OCI-LY3 (cell line): ENCODE results near the gene PCDHGA7.
"Not testable (repeated sequence)": the region's sequence is repeated elsewhere in the genome, so short reads cannot be mapped to it uniquely, and the experiment has no call there.

Source experiments
- H2AFZ ChIP-seq: fragments of 200-600, 300-600 bp; shearing (Covaris generic); 2 replicates; pipeline ENCODE4 v1.6.0; 2014; ENCODE audit warnings: antibody characterized with exemption, low read depth, low read length
- H3K27ac ChIP-seq: fragments of 200-600, 300-600 bp; sonication (generic); 2 replicates; pipeline ENCODE4 v1.5.1; 2014; ENCODE audit warnings: mild to moderate bottlenecking, low read length, moderate library complexity, mixed read lengths
- H3K27me3 ChIP-seq: fragments of 200-600, 300-600 bp; sonication (generic); 2 replicates; pipeline ENCODE4 v1.6.1; 2014; ENCODE audit warnings: low read depth, low read length, mixed read lengths
- H3K36me3 ChIP-seq: fragments of 200-600, 300-600 bp; sonication (generic); replicated peaks from 2 replicates; pipeline ENCODE3; 2014; ENCODE audit warnings: low read depth, low read length, mixed read lengths
- H3K4me1 ChIP-seq: fragments of 300-600, 200-600 bp; sonication (generic); 2 replicates; pipeline ENCODE4 v1.6.1; 2014; ENCODE audit warnings: low read length, mixed read lengths
- H3K4me2 ChIP-seq: fragments of 200-600, 300-600 bp; sonication (generic); 2 replicates; pipeline ENCODE4 v1.6.1; 2014; ENCODE audit warnings: low read length, mixed read lengths
- H3K4me3 ChIP-seq: fragments of 300-600, 200-600 bp; sonication (generic); 2 replicates; pipeline ENCODE4 v1.5.1; 2014; ENCODE audit warnings: antibody characterized with exemption, mild to moderate bottlenecking, low read length, moderate library complexity
- H3K79me2 ChIP-seq: fragments of 300-600, 200-600 bp; shearing (Covaris generic); 2 replicates; pipeline ENCODE4 v1.6.1; 2014; ENCODE audit warnings: mild to moderate bottlenecking, low read length, mixed read lengths
- H3K9ac ChIP-seq: fragments of 300-600, 200-600 bp; shearing (Covaris generic); 2 replicates; pipeline ENCODE4 v1.6.0; 2014; ENCODE audit warnings: mild to moderate bottlenecking, low read length, moderate library complexity
- H3K9me3 ChIP-seq: fragments of 200-600, 300-600 bp; shearing (Covaris generic); 2 replicates; pipeline ENCODE4 v1.6.1; 2014; ENCODE audit warnings: low read length, mixed read lengths; ENCODE audit not compliant: insufficient read depth
- H4K20me1 ChIP-seq: fragments of 200-600, 300-600 bp; sonication (generic); 2 replicates; pipeline ENCODE4 v1.6.1; 2016; ENCODE audit warnings: low read length, mixed read lengths; ENCODE audit not compliant: insufficient read depth
- EZH2phosphoT487 ChIP-seq: fragments of 200-600 bp; shearing (Covaris generic); IDR thresholded peaks from 2 replicates; pipeline ENCODE4 v1.6.1; 2018; ENCODE audit warnings: antibody characterized with exemption, mixed run types, low read depth
- TF ChIP-seq, protein P1 (sequence below): fragments of 200-600, 300-600 bp; sonication (generic); IDR thresholded peaks from 2 replicates; pipeline ENCODE4 v1.5.1; 2014; ENCODE audit warnings: antibody characterized with exemption, low read length, low read depth

Gene PCDHGA7

DNA sequence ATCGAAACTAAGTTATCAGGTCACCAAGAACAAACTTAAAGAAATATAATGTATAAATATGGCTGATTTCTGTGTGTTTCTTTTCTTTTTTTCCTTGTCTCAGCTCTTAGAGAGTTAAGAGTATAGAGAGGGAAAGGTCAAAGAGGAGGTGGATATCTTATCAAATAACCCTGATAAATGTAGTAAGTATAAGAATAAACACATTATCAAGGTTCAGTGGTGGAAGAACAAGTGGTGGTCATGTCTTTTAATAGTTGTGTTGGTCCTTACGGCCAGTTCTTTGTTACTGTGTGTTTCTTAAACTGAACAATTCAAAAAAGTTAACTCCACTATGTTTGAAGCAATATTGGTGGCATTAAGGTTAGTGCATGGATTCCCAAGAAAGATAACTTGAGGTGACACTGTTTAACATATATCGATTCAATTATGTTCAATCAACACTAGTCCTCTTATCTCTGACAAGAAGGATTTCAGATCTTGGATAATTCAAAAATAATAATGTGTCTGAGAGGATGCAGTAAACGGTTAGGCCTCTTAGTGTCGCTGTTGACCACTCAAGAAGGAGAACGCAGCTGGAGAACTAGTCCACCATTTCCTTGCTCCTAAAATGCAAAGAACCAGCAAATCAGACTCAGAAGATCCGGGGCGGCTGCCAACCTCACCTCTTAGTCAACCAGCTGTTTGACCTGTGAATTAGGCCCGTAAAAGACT is 39.1 kb upstream of the PCDHGA7 start, which contains the start of gene PCDHGA3:
Gene PCDHGA3, plus strand, starts transcription at position 588 of the 711 bp plus-strand sequence. CDS start 205 bp downstream, outside the sequence.
- no peaks in the 10 kb centered on the region for H3K9me3 ChIP-seq
- H3K27me3 ChIP-seq, result no peaks in the 10 kb centered on the region
- no peaks in the 10 kb centered on the region for H3K4me1 ChIP-seq
- no peak within 1 kb of the TSS for H3K27ac ChIP-seq
- H3K4me3 ChIP-seq, result no peak within 1 kb of the TSS
- H3K9ac ChIP-seq, result no peak within 1 kb of the TSS
- no peaks in the 10 kb centered on the region for H4K20me1 ChIP-seq
- H3K79me2 ChIP-seq, result no peaks in the 10 kb centered on the region
- no peak within 1 kb of the TSS for H2AFZ ChIP-seq
- TF ChIP-seq, protein P1, sequence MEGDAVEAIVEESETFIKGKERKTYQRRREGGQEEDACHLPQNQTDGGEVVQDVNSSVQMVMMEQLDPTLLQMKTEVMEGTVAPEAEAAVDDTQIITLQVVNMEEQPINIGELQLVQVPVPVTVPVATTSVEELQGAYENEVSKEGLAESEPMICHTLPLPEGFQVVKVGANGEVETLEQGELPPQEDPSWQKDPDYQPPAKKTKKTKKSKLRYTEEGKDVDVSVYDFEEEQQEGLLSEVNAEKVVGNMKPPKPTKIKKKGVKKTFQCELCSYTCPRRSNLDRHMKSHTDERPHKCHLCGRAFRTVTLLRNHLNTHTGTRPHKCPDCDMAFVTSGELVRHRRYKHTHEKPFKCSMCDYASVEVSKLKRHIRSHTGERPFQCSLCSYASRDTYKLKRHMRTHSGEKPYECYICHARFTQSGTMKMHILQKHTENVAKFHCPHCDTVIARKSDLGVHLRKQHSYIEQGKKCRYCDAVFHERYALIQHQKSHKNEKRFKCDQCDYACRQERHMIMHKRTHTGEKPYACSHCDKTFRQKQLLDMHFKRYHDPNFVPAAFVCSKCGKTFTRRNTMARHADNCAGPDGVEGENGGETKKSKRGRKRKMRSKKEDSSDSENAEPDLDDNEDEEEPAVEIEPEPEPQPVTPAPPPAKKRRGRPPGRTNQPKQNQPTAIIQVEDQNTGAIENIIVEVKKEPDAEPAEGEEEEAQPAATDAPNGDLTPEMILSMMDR, result no peak
- no peak for TF ChIP-seq EZH2phosphoT487
- H3K4me2 ChIP-seq, result no peak within 1 kb of the TSS
- no peaks in the 10 kb centered on the region for H3K36me3 ChIP-seq

DNA sequence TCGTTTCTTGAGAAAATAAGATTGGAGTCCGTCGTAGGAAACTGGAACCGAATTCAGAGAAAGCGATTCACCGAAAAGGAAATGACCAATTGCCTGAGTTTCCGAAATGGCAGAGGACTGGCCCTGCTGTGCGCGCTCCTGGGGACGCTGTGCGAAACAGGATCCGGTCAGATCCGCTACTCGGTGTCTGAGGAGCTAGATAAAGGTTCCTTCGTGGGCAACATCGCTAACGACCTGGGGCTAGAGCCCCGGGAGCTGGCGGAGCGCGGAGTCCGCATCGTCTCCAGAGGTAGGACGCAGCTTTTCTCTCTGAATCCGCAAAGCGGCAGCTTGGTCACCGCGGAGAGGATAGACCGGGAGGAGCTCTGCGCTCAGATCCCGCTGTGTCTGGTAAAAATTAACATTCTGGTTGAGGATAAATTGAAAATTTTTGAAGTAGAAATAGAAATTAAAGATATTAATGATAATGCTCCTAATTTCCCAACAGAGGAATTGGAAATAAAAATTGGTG is 38.5 kb upstream of the PCDHGA7 start:
- H2AFZ ChIP-seq, result no peak overlapping the region
- no peak overlapping the region for H3K4me2 ChIP-seq

DNA sequence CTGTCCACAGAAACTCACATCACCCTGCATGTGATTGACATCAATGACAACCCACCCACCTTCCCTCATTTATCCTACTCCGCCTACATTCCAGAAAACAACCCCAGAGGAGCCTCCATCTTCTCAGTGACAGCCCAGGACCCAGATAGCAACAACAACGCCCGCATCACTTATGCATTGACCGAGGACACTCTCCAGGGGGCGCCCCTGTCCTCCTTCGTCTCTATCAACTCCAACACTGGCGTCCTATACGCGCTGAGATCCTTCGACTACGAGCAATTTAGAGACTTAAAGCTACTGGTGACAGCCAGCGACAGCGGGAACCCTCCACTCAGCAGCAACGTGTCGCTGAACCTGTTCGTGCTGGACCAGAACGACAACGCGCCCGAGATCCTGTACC is 37.2 kb upstream of the PCDHGA7 start:
- Histone ChIP-seq H3K9ac (no peak overlapping the region), H3K4me3 (no peak overlapping the region), H4K20me1 (no peaks in the 10 kb centered on the region), H3K79me2 (no peaks in the 10 kb centered on the region), H3K4me2 (no peak overlapping the region), H2AFZ (no peak overlapping the region), H3K4me1 (no peaks in the 10 kb centered on the region), H3K36me3 (no peaks in the 10 kb centered on the region), H3K9me3 (no peaks in the 10 kb centered on the region), H3K27ac (no peak overlapping the region), H3K27me3 (no peaks in the 10 kb centered on the region)
- TF ChIP-seq, protein P1, result no peak
- no peak for TF ChIP-seq EZH2phosphoT487

More for the DNA sequence above, 38.5 kb upstream of the PCDHGA7 start:
- Histone ChIP-seq H3K9ac (no peak overlapping the region), H4K20me1 (no peaks in the 10 kb centered on the region), H3K9me3 (no peaks in the 10 kb centered on the region), H3K27me3 (no peaks in the 10 kb centered on the region), H3K36me3 (no peaks in the 10 kb centered on the region), H3K4me1 (no peaks in the 10 kb centered on the region), H3K4me3 (no peak overlapping the region), H3K79me2 (no peaks in the 10 kb centered on the region), H3K27ac (no peak overlapping the region)
- TF ChIP-seq, protein P1, result no peak
- no peak for TF ChIP-seq EZH2phosphoT487

DNA sequence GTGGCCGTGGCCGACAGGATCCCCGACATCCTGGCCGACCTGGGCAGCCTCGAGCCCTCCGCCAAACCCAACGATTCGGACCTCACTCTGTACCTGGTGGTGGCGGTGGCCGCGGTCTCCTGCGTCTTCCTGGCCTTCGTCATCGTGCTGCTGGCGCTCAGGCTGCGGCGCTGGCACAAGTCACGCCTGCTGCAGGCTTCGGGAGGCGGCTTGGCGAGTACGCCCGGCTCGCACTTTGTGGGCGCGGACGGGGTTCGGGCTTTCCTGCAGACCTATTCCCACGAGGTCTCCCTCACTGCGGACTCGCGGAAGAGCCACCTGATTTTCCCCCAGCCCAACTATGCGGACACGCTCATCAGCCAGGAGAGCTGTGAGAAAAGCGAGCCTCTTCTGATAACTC is 36.5 kb upstream of the PCDHGA7 start:
- not testable (repeated sequence) for H3K4me1 ChIP-seq, H2AFZ ChIP-seq, H3K36me3 ChIP-seq, H3K9ac ChIP-seq, H3K4me3 ChIP-seq, H3K79me2 ChIP-seq, H3K27me3 ChIP-seq, H4K20me1 ChIP-seq, H3K27ac ChIP-seq, H3K4me2 ChIP-seq, H3K9me3 ChIP-seq
